Trophoblast cell (in vitro differentiated cells and primary cell): ENCODE data around the gene LAMTOR4.

Source experiments
- DNase-seq, 2 donors: peaks; one replicate each; pipeline ENCODE4 v3.0.0-alpha.2; 2016
- H2AFZ ChIP-seq: 2 replicates; pipeline ENCODE4 v1.6.1; 2013; ENCODE audit warnings: low read length, moderate library complexity, mild to moderate bottlenecking; ENCODE audit not compliant: insufficient read depth, poor library complexity
- H2AK5ac ChIP-seq: 2 replicates; pipeline ENCODE4 v1.6.1; 2013; ENCODE audit warnings: mild to moderate bottlenecking, low read length
- H2BK120ac ChIP-seq: 2 replicates; pipeline ENCODE4 v1.6.1; 2013; ENCODE audit warnings: low read length, mild to moderate bottlenecking, moderate library complexity; ENCODE audit not compliant: insufficient read depth, poor library complexity
- H2BK12ac ChIP-seq: 2 replicates; pipeline ENCODE4 v1.6.1; 2013; ENCODE audit warnings: mild to moderate bottlenecking, low read length, moderate library complexity
- H2BK5ac ChIP-seq: 2 replicates; pipeline ENCODE4 v1.6.1; 2013; ENCODE audit warnings: low read length, low read depth, moderate library complexity, mild to moderate bottlenecking; ENCODE audit not compliant: poor library complexity
- H3K14ac ChIP-seq: 2 replicates; pipeline ENCODE4 v1.6.1; 2013; ENCODE audit warnings: mild to moderate bottlenecking, low read length
- H3K18ac ChIP-seq: 2 replicates; pipeline ENCODE4 v1.6.1; 2013; ENCODE audit warnings: mild to moderate bottlenecking, low read length
- H3K23ac ChIP-seq: 2 replicates; pipeline ENCODE4 v1.6.1; 2013; ENCODE audit warnings: low read length
- H3K27ac ChIP-seq: 2 replicates; pipeline ENCODE4 v1.5.1; 2013; ENCODE audit warnings: low read depth, mild to moderate bottlenecking, inconsistent platforms, low read length, moderate library complexity
- H3K27me3 ChIP-seq: 2 replicates; pipeline ENCODE4 v1.6.1; 2013; ENCODE audit warnings: inconsistent platforms, mild to moderate bottlenecking, low read length, moderate library complexity; ENCODE audit not compliant: insufficient read depth
- H3K36me3 ChIP-seq, 2 experiments: 1 replicate in 1 of 2; 2 replicates in 1 of 2; pipeline ENCODE4 v1.6.1; 2013; ENCODE audit warnings: low read length in 2 of 2, mild to moderate bottlenecking in 2 of 2, moderate library complexity in 1 of 2; ENCODE audit not compliant: insufficient read depth in 2 of 2, control insufficient read depth in 1 of 2
- H3K4ac ChIP-seq: 2 replicates; pipeline ENCODE4 v1.6.1; 2013; ENCODE audit warnings: low read depth, mild to moderate bottlenecking, low read length, moderate library complexity
- H3K4me1 ChIP-seq, 2 experiments: 1 replicate in 1 of 2; 2 replicates in 1 of 2; pipeline ENCODE4 v1.6.1; 2013; ENCODE audit warnings: low read length in 2 of 2, mild to moderate bottlenecking in 2 of 2, moderate library complexity in 1 of 2; ENCODE audit not compliant: insufficient read depth in 2 of 2, control insufficient read depth in 1 of 2
- H3K4me2 ChIP-seq: 2 replicates; pipeline ENCODE4 v1.6.1; 2013; ENCODE audit warnings: inconsistent platforms, mild to moderate bottlenecking, low read length, moderate library complexity
- H3K4me3 ChIP-seq: 2 replicates; pipeline ENCODE4 v1.5.1; 2013; ENCODE audit warnings: mild to moderate bottlenecking, low read depth, low read length, inconsistent platforms
- H3K79me1 ChIP-seq: one replicate; pipeline ENCODE4 v1.6.1; 2013; ENCODE audit warnings: low read length
- H3K79me2 ChIP-seq: 2 replicates; pipeline ENCODE4 v1.6.1; 2013; ENCODE audit warnings: low read length, mild to moderate bottlenecking; ENCODE audit not compliant: control insufficient read depth, insufficient read depth, poor library complexity
- H3K9ac ChIP-seq: 2 replicates; pipeline ENCODE4 v1.6.1; 2013; ENCODE audit warnings: mild to moderate bottlenecking, low read length
- H3K9me3 ChIP-seq: 2 replicates; pipeline ENCODE4 v1.6.1; 2013; ENCODE audit warnings: low read depth, mild to moderate bottlenecking, control low read depth, inconsistent platforms, low read length; ENCODE audit not compliant: insufficient read depth
- H4K12ac ChIP-seq: 2 replicates; pipeline ENCODE4 v1.6.1; 2013; ENCODE audit warnings: low read depth, mild to moderate bottlenecking, low read length, moderate library complexity
- H4K8ac ChIP-seq: 2 replicates; pipeline ENCODE4 v1.6.1; 2013; ENCODE audit warnings: low read depth, mild to moderate bottlenecking, low read length, moderate library complexity
- H4K91ac ChIP-seq: one replicate; pipeline ENCODE4 v1.6.1; 2013; ENCODE audit warnings: low read depth, mild to moderate bottlenecking, low read length, moderate library complexity
- WGBS: extraction: QIAGEN DNeasy Blood & Tissue Kit; methylation state at CpG from one replicate; pipeline ENCODE4 v1.1.7; 2013; ENCODE audit warnings: missing lambda C conversion rate; ENCODE audit not compliant: insufficient read length, insufficient coverage; ENCODE audit errors: extremely low coverage; 5-methylcytosine and 5-hydroxymethylcytosine counted together

Gene LAMTOR4

GRCh38 chr7:100159099-100159623 is 10.4 kb downstream of the LAMTOR4 start:
- Histone ChIP-seq H4K8ac (peak overlapping the region; percentile 92), H3K79me2 (peaks cover 4% of the 10 kb centered on the region), H3K79me1 (peaks cover 10% of the 10 kb centered on the region), H4K91ac (peak overlapping the region; percentile 65), H2AFZ (peak overlapping the region; percentile 70), H2BK5ac (no peak overlapping the region), H2AK5ac (no peak overlapping the region), H3K4ac (no peak overlapping the region), H3K4me1 (peaks cover 12 to 19% of the 10 kb centered on the region in 2 experiments), H4K12ac (peak overlapping the region; percentile 49), H3K9me3 (peaks cover 4% of the 10 kb centered on the region), H2BK12ac (no peak overlapping the region), H3K36me3 (peaks cover 26 to 28% of the 10 kb centered on the region in 2 experiments), H3K18ac (no peak overlapping the region), H3K23ac (no peak overlapping the region), H3K9ac (peak overlapping the region; percentile 44), H2BK120ac (no peak overlapping the region), H3K4me2 (peak overlapping the region; percentile 94), H3K14ac (peak overlapping the region; percentile 53), H3K27me3 (no peaks in the 10 kb centered on the region), H3K4me3 (peak overlapping the region; percentile 72), H3K27ac (peak overlapping the region; percentile 53)
- WGBS, result no CpG with 5 or more reads among the region's 7 CpGs
- no peak for DNase-seq

GRCh38 chr7:100160067-100160466 is 11.3 kb downstream of the LAMTOR4 start:
- WGBS, result no CpG with 5 or more reads among the region's 18 CpGs
- H3K18ac ChIP-seq, result no peak overlapping the region

GRCh38 chr7:100163006-100163531 is 14.4 kb downstream of the LAMTOR4 start:
- H3K4me2 ChIP-seq, result no peak overlapping the region
- no peak overlapping the region for H2AFZ ChIP-seq
- no peak overlapping the region for H2AK5ac ChIP-seq
- H4K8ac ChIP-seq, result no peak overlapping the region
- no peak overlapping the region for H3K9ac ChIP-seq
- no peak overlapping the region for H2BK120ac ChIP-seq
- no peak overlapping the region for H3K4ac ChIP-seq
- peaks cover 8% of the 10 kb centered on the region for H3K79me1 ChIP-seq
- H3K4me1 ChIP-seq, result peaks cover 4 to 5% of the 10 kb centered on the region in 2 experiments
- no peak overlapping the region for H2BK5ac ChIP-seq
- WGBS, result no CpG with 5 or more reads among the region's 6 CpGs
- peaks cover 4% of the 10 kb centered on the region for H3K79me2 ChIP-seq
- no peak overlapping the region for H4K91ac ChIP-seq
- DNase-seq, result peak; percentile 92 to 95
- H4K12ac ChIP-seq, result no peak overlapping the region
- H3K27me3 ChIP-seq, result peaks cover 15% of the 10 kb centered on the region
- H3K4me3 ChIP-seq, result no peak overlapping the region
- H3K14ac ChIP-seq, result no peak overlapping the region
- no peak overlapping the region for H3K23ac ChIP-seq
- H3K36me3 ChIP-seq, result no peaks in the 10 kb centered on the region
- H2BK12ac ChIP-seq, result no peak overlapping the region
- H3K18ac ChIP-seq, result no peak overlapping the region
- peaks cover 3% of the 10 kb centered on the region for H3K9me3 ChIP-seq
- H3K27ac ChIP-seq, result no peak overlapping the region

More at GRCh38 chr7:100160067-100160466, 11.3 kb downstream of the LAMTOR4 start:
- H4K91ac ChIP-seq, result no peak overlapping the region
- H3K9me3 ChIP-seq, result peaks cover 4% of the 10 kb centered on the region
- H2BK5ac ChIP-seq, result no peak overlapping the region
- peaks cover 12 to 19% of the 10 kb centered on the region in 2 experiments for H3K4me1 ChIP-seq
- H3K4ac ChIP-seq, result no peak overlapping the region
- no peak overlapping the region for H3K14ac ChIP-seq
- no peaks in the 10 kb centered on the region for H3K27me3 ChIP-seq
- no peak overlapping the region for H4K8ac ChIP-seq
- peaks cover 4% of the 10 kb centered on the region for H3K79me2 ChIP-seq
- peaks cover 10% of the 10 kb centered on the region for H3K79me1 ChIP-seq
- no peak overlapping the region for H3K27ac ChIP-seq
- H2AFZ ChIP-seq, result no peak overlapping the region
- no peak overlapping the region for H4K12ac ChIP-seq
- H3K36me3 ChIP-seq, result peaks cover 18 to 22% of the 10 kb centered on the region in 2 experiments
- no peak overlapping the region for H3K23ac ChIP-seq
- H2BK120ac ChIP-seq, result no peak overlapping the region
- H3K4me2 ChIP-seq, result no peak overlapping the region
- no peak overlapping the region for H3K9ac ChIP-seq
- no peak for DNase-seq
- H2AK5ac ChIP-seq, result no peak overlapping the region
- no peak overlapping the region for H3K4me3 ChIP-seq
- no peak overlapping the region for H2BK12ac ChIP-seq

- WGBS, result no CpG with 5 or more reads among the region's 5 CpGs
- H3K4ac ChIP-seq, result no peak overlapping the region
These were observed 15.2 kb downstream of the LAMTOR4 start for GRCh38 chr7:100163871-100164270.

More at GRCh38 chr7:100163871-100164270, 15.2 kb downstream of the LAMTOR4 start:
- Histone ChIP-seq H3K9me3 (peaks cover 3% of the 10 kb centered on the region), H2AFZ (no peak overlapping the region), H2AK5ac (no peak overlapping the region), H4K91ac (no peak overlapping the region), H2BK5ac (no peak overlapping the region), H3K4me1 (peaks cover 4 to 5% of the 10 kb centered on the region in 2 experiments), H3K79me2 (no peaks in the 10 kb centered on the region), H2BK12ac (no peak overlapping the region), H4K12ac (no peak overlapping the region), H3K18ac (no peak overlapping the region), H3K27me3 (peaks cover 23% of the 10 kb centered on the region), H3K79me1 (peaks cover under 1% of the 10 kb centered on the region), H3K36me3 (no peaks in the 10 kb centered on the region), H3K9ac (no peak overlapping the region), H2BK120ac (no peak overlapping the region), H3K14ac (no peak overlapping the region), H3K4me3 (no peak overlapping the region), H3K4me2 (no peak overlapping the region), H4K8ac (no peak overlapping the region), H3K23ac (no peak overlapping the region), H3K27ac (no peak overlapping the region)
- peak; percentile 67 to 84 for DNase-seq
